Liver (tissue), 9 donors: ENCODE measurements around the gene NR5A1. TPM values are rescaled to one million over a fixed set of nuclear protein-coding genes. Genes with fewer than 3 reads are reported as not detected.

ENCODE experiments used
- DNase-seq: peaks from one replicate; pipeline ENCODE4 v3.0.0-alpha.2; 2017; ENCODE audit warnings: low spot score
- H3K27ac ChIP-seq, 2 donors: one replicate each; pipeline ENCODE4 v1.7.0; 2013; ENCODE audit warnings: inconsistent platforms in 2 of 2, low read length in 2 of 2, control low read depth in 1 of 2, low read depth in 1 of 2, mild to moderate bottlenecking in 1 of 2
- H3K27me3 ChIP-seq, 4 donors: one replicate each; pipeline versions ENCODE4 v1.6.1 to v1.7.0; 2013; ENCODE audit warnings: low read length in 3 of 4, inconsistent platforms in 1 of 4, mild to moderate bottlenecking in 1 of 4, moderate library complexity in 1 of 4; ENCODE audit not compliant: control insufficient read depth in 4 of 4, insufficient read depth in 4 of 4
- H3K36me3 ChIP-seq, 4 donors: one replicate each; pipeline versions ENCODE4 v1.6.1 to v1.7.0; 2013; ENCODE audit warnings: low read length in 3 of 4, mild to moderate bottlenecking in 3 of 4, low read depth in 1 of 4, moderate library complexity in 1 of 4; ENCODE audit not compliant: control insufficient read depth in 4 of 4, insufficient read depth in 3 of 4
- H3K4me1 ChIP-seq, 4 donors: one replicate each; pipeline versions ENCODE4 v1.6.1 to v1.7.0; 2013; ENCODE audit warnings: low read length in 3 of 4, mild to moderate bottlenecking in 3 of 4, moderate library complexity in 1 of 4; ENCODE audit not compliant: control insufficient read depth in 4 of 4, insufficient read depth in 4 of 4
- H3K4me3 ChIP-seq, 3 donors: one replicate each; pipeline versions ENCODE4 v1.6.1 to v1.7.0; 2013; ENCODE audit warnings: low read length in 3 of 3, control low read depth in 1 of 3, low read depth in 1 of 3, mild to moderate bottlenecking in 1 of 3
- H3K9ac ChIP-seq, 2 donors: one replicate each; pipeline ENCODE4 v1.7.0; 2013; ENCODE audit warnings: low read length in 2 of 2, mild to moderate bottlenecking in 2 of 2, moderate library complexity in 2 of 2, control low read depth in 1 of 2, low read depth in 1 of 2
- H3K9me3 ChIP-seq, 4 donors: one replicate each; pipeline versions ENCODE4 v1.6.1 to v1.7.0; 2013; ENCODE audit warnings: low read length in 3 of 4; ENCODE audit not compliant: control insufficient read depth in 4 of 4
- CTCF ChIP-seq: fragments of 150-350 bp; IDR thresholded peaks from 2 replicates; pipeline ENCODE4 v1.5.1; 2017; ENCODE audit warnings: improper control_type of control experiment, low read depth, low read length; ENCODE audit not compliant: missing input control
- EGR1 ChIP-seq, 2 donors: IDR thresholded peaks; 2 replicates each; pipeline ENCODE4 v1.6.1; 2016 to 2018; ENCODE audit warnings: antibody characterized with exemption in 2 of 2, low read depth in 2 of 2
- FOXA1 ChIP-seq: IDR thresholded peaks from 2 replicates; pipeline ENCODE4 v1.6.1; 2016; ENCODE audit warnings: antibody characterized with exemption
- FOXA2 ChIP-seq: IDR thresholded peaks from 2 replicates; pipeline ENCODE4 v1.6.1; 2016; ENCODE audit warnings: antibody characterized with exemption
- GABPA ChIP-seq, 2 donors: IDR thresholded peaks in 1 of 2; conservative IDR thresholded peaks in 1 of 2; 2 replicates each; pipeline ENCODE4 v1.6.1; 2016; ENCODE audit warnings: antibody characterized with exemption in 2 of 2, mild to moderate bottlenecking in 1 of 2, moderate library complexity in 1 of 2
- HNF4A ChIP-seq, 2 donors: conservative IDR thresholded peaks; 2 replicates each; pipeline ENCODE4 v1.6.1; 2016; ENCODE audit warnings: antibody characterized with exemption in 2 of 2, mild to moderate bottlenecking in 2 of 2
- HNF4G ChIP-seq: IDR thresholded peaks from 2 replicates; pipeline ENCODE4 v1.6.1; 2016; ENCODE audit warnings: antibody characterized with exemption
- JUND ChIP-seq, 2 donors: IDR thresholded peaks; 2 replicates each; pipeline ENCODE4 v1.6.1; 2016; ENCODE audit warnings: antibody characterized with exemption in 2 of 2
- NR2F2 ChIP-seq: IDR thresholded peaks from 2 replicates; pipeline ENCODE4 v1.6.1; 2016; ENCODE audit warnings: antibody characterized with exemption
- RXRA ChIP-seq, 2 donors: IDR thresholded peaks; 2 replicates each; pipeline ENCODE4 v1.6.1; 2017 to 2018; ENCODE audit warnings: antibody characterized with exemption in 2 of 2, mild to moderate bottlenecking in 1 of 2
- SP1 ChIP-seq: IDR thresholded peaks from 2 replicates; pipeline ENCODE4 v1.6.1; 2018; ENCODE audit warnings: antibody characterized with exemption, mild to moderate bottlenecking
- TAF1 ChIP-seq: conservative IDR thresholded peaks from 2 replicates; pipeline ENCODE4 v1.6.1; 2016; ENCODE audit warnings: antibody characterized with exemption, mild to moderate bottlenecking
- YY1 ChIP-seq: IDR thresholded peaks from 2 replicates; pipeline ENCODE4 v1.6.1; 2016; ENCODE audit warnings: antibody characterized with exemption, mild to moderate bottlenecking
- WGBS: extraction: QIAGEN DNeasy Blood & Tissue Kit; methylation state at CpG from one replicate; pipeline ENCODE4 v1.1.7; 2013; 5-methylcytosine and 5-hydroxymethylcytosine counted together
- polyA plus RNA-seq, 2 donors: library from polyadenylated mRNA; stranded (reverse) in 1 of 2; unstranded in 1 of 2; fragments of 200-250 nt in 1 of 2; fragments of >200 nt in 1 of 2; fragmentation: Nextera tagmentation in 1 of 2; extraction: Ambion mirVana in 1 of 2; gene quantifications; one replicate each; pipeline versions ENCODE4 v1.2.1 to v1.2.3, GENCODE V29; 2013 to 2015
- total RNA-seq, 2 donors: library from RNA; depleted of rRNA; stranded (reverse); fragments of >200 nt; gene quantifications; one replicate each; pipeline ENCODE4 v1.2.3, GENCODE V29; 2014
- TF ChIP-seq, protein P1 (sequence below): IDR thresholded peaks from 2 replicates; pipeline ENCODE4 v1.6.1; 2016; ENCODE audit warnings: antibody characterized with exemption, mild to moderate bottlenecking
- TF ChIP-seq, protein P2 (sequence below): IDR thresholded peaks from 2 replicates; pipeline ENCODE4 v1.6.1; 2016; ENCODE audit warnings: antibody characterized with exemption
- TF ChIP-seq, protein P3 (sequence below): IDR thresholded peaks from 2 replicates; pipeline ENCODE4 v1.6.1; 2016; ENCODE audit warnings: antibody characterized with exemption
- TF ChIP-seq, protein P4 (sequence below): IDR thresholded peaks from 2 replicates; pipeline ENCODE4 v1.6.1; 2016; ENCODE audit warnings: antibody characterized with exemption
- donor health status: healthy.
- donor health status: healthy.
- donor health status: healthy.
- donor health status: healthy.
- donor health status: healthy.

Gene NR5A1
- total and polyA plus RNA-seq, 4 donors, result not detected

- Histone ChIP-seq H3K27ac (no peak overlapping the region), H3K9me3 (no peaks in the 10 kb centered on the region), H3K9ac (no peak overlapping the region), H3K4me1 (no peaks in the 10 kb centered on the region), H3K27me3 (no peaks in the 10 kb centered on the region), H3K36me3 (peaks cover 0 to 7% (median 4%) of the 10 kb centered on the region in 4 donors), H3K4me3 (no peak overlapping the region)
- DNase-seq, result no peak
- TF ChIP-seq, protein P1, sequence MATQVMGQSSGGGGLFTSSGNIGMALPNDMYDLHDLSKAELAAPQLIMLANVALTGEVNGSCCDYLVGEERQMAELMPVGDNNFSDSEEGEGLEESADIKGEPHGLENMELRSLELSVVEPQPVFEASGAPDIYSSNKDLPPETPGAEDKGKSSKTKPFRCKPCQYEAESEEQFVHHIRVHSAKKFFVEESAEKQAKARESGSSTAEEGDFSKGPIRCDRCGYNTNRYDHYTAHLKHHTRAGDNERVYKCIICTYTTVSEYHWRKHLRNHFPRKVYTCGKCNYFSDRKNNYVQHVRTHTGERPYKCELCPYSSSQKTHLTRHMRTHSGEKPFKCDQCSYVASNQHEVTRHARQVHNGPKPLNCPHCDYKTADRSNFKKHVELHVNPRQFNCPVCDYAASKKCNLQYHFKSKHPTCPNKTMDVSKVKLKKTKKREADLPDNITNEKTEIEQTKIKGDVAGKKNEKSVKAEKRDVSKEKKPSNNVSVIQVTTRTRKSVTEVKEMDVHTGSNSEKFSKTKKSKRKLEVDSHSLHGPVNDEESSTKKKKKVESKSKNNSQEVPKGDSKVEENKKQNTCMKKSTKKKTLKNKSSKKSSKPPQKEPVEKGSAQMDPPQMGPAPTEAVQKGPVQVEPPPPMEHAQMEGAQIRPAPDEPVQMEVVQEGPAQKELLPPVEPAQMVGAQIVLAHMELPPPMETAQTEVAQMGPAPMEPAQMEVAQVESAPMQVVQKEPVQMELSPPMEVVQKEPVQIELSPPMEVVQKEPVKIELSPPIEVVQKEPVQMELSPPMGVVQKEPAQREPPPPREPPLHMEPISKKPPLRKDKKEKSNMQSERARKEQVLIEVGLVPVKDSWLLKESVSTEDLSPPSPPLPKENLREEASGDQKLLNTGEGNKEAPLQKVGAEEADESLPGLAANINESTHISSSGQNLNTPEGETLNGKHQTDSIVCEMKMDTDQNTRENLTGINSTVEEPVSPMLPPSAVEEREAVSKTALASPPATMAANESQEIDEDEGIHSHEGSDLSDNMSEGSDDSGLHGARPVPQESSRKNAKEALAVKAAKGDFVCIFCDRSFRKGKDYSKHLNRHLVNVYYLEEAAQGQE, result no peak
- TF ChIP-seq FOXA2, result no peak
- WGBS, result 91% methylated on average over 3 of the region's 3 CpGs
These were observed 13.9 kb upstream of the NR5A1 start for GRCh38 chr9:124521142-124521541.

DNA sequence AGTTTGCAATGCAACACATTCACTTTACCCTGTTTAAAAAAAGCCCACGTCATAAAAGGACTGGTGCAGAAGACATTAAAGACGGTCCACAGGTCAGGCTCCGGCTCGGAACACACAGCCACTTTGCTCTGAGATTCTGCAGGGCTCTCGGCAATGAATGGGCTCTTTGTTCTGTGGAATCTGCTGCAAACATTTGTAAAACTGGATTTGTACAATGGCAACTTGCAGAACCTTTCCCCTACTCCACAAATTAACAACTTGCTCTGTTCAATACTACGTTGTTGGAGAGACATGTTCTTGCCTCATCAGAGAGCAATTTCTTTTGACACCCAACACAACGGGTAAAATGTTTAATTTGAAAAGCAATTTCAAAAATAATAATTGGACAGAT, 13.0 kb upstream of the NR5A1 start:
- Histone ChIP-seq H3K9me3 (no peaks in the 10 kb centered on the region), H3K4me1 (no peaks in the 10 kb centered on the region), H3K4me3 (no peak overlapping the region), H3K27ac (no peak overlapping the region), H3K27me3 (no peaks in the 10 kb centered on the region), H3K36me3 (peaks cover 0 to 7% (median 2%) of the 10 kb centered on the region in 4 donors), H3K9ac (no peak overlapping the region)
- 87% methylated on average over 7 of the region's 7 CpGs for WGBS
- no peak for DNase-seq
- TF ChIP-seq NR2F2 (no peak), HNF4G (no peak), GABPA (IDR thresholded peaks at IDR 0.05 in 1 of 2, conservative IDR thresholded peaks at IDR 0.05 in 1 of 2) (no peak), FOXA1 (no peak), YY1 (no peak), CTCF (no peak), EGR1 (IDR thresholded peaks at IDR 0.05; ENCODE audit: low read depth in 2 of 2) (no peak), TAF1 (no peak), SP1 (no peak), HNF4A (conservative IDR thresholded peaks at IDR 0.05) (no peak), FOXA2 (no peak), RXRA (IDR thresholded peaks at IDR 0.05) (no peak), JUND (IDR thresholded peaks at IDR 0.05) (no peak)
- TF ChIP-seq, protein P2, sequence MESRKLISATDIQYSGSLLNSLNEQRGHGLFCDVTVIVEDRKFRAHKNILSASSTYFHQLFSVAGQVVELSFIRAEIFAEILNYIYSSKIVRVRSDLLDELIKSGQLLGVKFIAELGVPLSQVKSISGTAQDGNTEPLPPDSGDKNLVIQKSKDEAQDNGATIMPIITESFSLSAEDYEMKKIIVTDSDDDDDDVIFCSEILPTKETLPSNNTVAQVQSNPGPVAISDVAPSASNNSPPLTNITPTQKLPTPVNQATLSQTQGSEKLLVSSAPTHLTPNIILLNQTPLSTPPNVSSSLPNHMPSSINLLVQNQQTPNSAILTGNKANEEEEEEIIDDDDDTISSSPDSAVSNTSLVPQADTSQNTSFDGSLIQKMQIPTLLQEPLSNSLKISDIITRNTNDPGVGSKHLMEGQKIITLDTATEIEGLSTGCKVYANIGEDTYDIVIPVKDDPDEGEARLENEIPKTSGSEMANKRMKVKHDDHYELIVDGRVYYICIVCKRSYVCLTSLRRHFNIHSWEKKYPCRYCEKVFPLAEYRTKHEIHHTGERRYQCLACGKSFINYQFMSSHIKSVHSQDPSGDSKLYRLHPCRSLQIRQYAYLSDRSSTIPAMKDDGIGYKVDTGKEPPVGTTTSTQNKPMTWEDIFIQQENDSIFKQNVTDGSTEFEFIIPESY, result no peak
- TF ChIP-seq, protein P3, sequence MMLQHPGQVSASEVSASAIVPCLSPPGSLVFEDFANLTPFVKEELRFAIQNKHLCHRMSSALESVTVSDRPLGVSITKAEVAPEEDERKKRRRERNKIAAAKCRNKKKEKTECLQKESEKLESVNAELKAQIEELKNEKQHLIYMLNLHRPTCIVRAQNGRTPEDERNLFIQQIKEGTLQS, result no peak
- TF ChIP-seq, protein P4, sequence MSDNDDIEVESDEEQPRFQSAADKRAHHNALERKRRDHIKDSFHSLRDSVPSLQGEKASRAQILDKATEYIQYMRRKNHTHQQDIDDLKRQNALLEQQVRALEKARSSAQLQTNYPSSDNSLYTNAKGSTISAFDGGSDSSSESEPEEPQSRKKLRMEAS, result no peak
- TF ChIP-seq, protein P1, result no peak
